OCI-LY1 (cell line): ENCODE data around the gene LRRC57.

Experiments used
- H2AFZ ChIP-seq: fragments of 200-600 bp; sonication (generic), shearing (Covaris generic); 2 replicates; pipeline ENCODE4 v1.6.0; 2014; ENCODE audit warnings: antibody characterized with exemption, mild to moderate bottlenecking, low read length
- H3F3A ChIP-seq: fragments of 200-600 bp; sonication (generic), shearing (Covaris generic); 2 replicates; pipeline ENCODE4 v1.6.0; 2014; ENCODE audit warnings: mild to moderate bottlenecking, antibody characterized with exemption, low read length, moderate library complexity; ENCODE audit not compliant: insufficient read depth
- H3K27ac ChIP-seq: fragments of 200-600 bp; sonication (generic); 2 replicates; pipeline ENCODE4 v1.5.1; 2014; ENCODE audit warnings: low read length, mixed run types, mild to moderate bottlenecking, low read depth; ENCODE audit not compliant: poor library complexity, severe bottlenecking
- H3K27me3 ChIP-seq: fragments of 200-600 bp; sonication (generic); 2 replicates; pipeline ENCODE4 v1.6.0; 2014; ENCODE audit warnings: antibody characterized with exemption, mild to moderate bottlenecking, low read length, moderate library complexity; ENCODE audit not compliant: insufficient read depth
- H3K36me3 ChIP-seq: fragments of 200-600 bp; sonication (generic); 2 replicates; pipeline ENCODE4 v1.6.1; 2014; ENCODE audit warnings: mild to moderate bottlenecking, antibody characterized with exemption, low read length, moderate library complexity, mixed read lengths; ENCODE audit not compliant: insufficient read depth
- H3K4me1 ChIP-seq: fragments of 200-600 bp; sonication (generic); 2 replicates; pipeline ENCODE4 v1.5.1; 2014; ENCODE audit warnings: mild to moderate bottlenecking, low read length, moderate library complexity; ENCODE audit not compliant: insufficient read depth, severe bottlenecking
- H3K4me2 ChIP-seq: fragments of 200-600 bp; sonication (generic), shearing (Covaris generic); 2 replicates; pipeline ENCODE4 v1.6.1; 2014; ENCODE audit warnings: low read length
- H3K4me3 ChIP-seq: fragments of 200-600 bp; sonication (generic); 2 replicates; pipeline ENCODE4 v1.5.1; 2014; ENCODE audit warnings: low read length, low read depth, mild to moderate bottlenecking, mixed read lengths; ENCODE audit not compliant: poor library complexity, severe bottlenecking
- H3K79me2 ChIP-seq: fragments of 200-600 bp; shearing (Covaris generic); 2 replicates; pipeline ENCODE4 v1.6.1; 2016; ENCODE audit warnings: mixed run types, low read length, mixed read lengths; ENCODE audit not compliant: insufficient read depth
- H3K9ac ChIP-seq: fragments of 200-600 bp; sonication (generic), shearing (Covaris generic); 2 replicates; pipeline ENCODE4 v1.6.1; 2014; ENCODE audit warnings: mild to moderate bottlenecking, low read length, mixed read lengths
- H3K9me2 ChIP-seq: fragments of 200-600 bp; sonication (generic), shearing (Covaris generic); 2 replicates; pipeline ENCODE4 v1.6.1; 2014; ENCODE audit warnings: low read depth, mild to moderate bottlenecking, low read length, mixed read lengths
- H3K9me3 ChIP-seq: fragments of 200-600 bp; shearing (Covaris generic); 2 replicates; pipeline ENCODE4 v1.6.1; 2014; ENCODE audit warnings: low read length, mixed read lengths
- H4K20me1 ChIP-seq: fragments of 200-600 bp; sonication (generic), shearing (Covaris generic); 2 replicates; pipeline ENCODE4 v1.6.0; 2016; ENCODE audit warnings: mild to moderate bottlenecking, low read length; ENCODE audit not compliant: insufficient read depth
- CTCF ChIP-seq: fragments of 200-600 bp; sonication (generic), shearing (Covaris generic); IDR thresholded peaks from 2 replicates; pipeline ENCODE4 v1.5.1; 2017; ENCODE audit warnings: mild to moderate bottlenecking, antibody characterized with exemption, low read length, moderate library complexity, mixed read lengths
- EZH2 ChIP-seq: fragments of 200-600 bp; sonication (generic), shearing (Covaris generic); IDR thresholded peaks from 2 replicates; pipeline ENCODE4 v1.8.0; 2017; ENCODE audit warnings: borderline replicate concordance, mixed run types, mild to moderate bottlenecking, antibody characterized with exemption, low read length, moderate library complexity, mixed read lengths

Gene LRRC57

GRCh38 chr15:42498212-42499068 lies 50.2 kb downstream of the LRRC57 start:
- TF ChIP-seq EZH2 (no peak), CTCF (no peak)
- Histone ChIP-seq H3F3A (peaks cover 11% of the 10 kb centered on the region; the same call in 1 of the 2 replicates), H3K4me1 (peaks cover 95% of the 10 kb centered on the region), H3K4me3 (peak overlapping the region; percentile 93), H3K27me3 (no peaks in the 10 kb centered on the region), H3K79me2 (peaks cover 11% of the 10 kb centered on the region; the same call in 1 of the 2 replicates), H3K9me2 (no peaks in the 10 kb centered on the region), H3K4me2 (peak overlapping the region; percentile 88), H3K9me3 (no peaks in the 10 kb centered on the region), H3K27ac (peak overlapping the region; percentile 91), H2AFZ (no peak overlapping the region), H3K36me3 (peaks cover 28% of the 10 kb centered on the region; the same call in 1 of the 2 replicates), H3K9ac (peak overlapping the region; percentile 14; the same call in 1 of the 2 replicates), H4K20me1 (no peaks in the 10 kb centered on the region)

GRCh38 chr15:42495361-42496212 lies 53.0 kb downstream of the LRRC57 start, which contains the start of gene SNAP23:
Gene SNAP23 (plus strand): TSS chr15:42495634. CDS start chr15:42511847, 16,213 bp downstream.
- H3K27ac ChIP-seq = peak within 1 kb of the TSS; percentile 91
- no peaks in the 10 kb centered on the region for H4K20me1 ChIP-seq
- peak within 1 kb of the TSS; percentile 88 for H3K4me2 ChIP-seq
- peaks cover 82% of the 10 kb centered on the region for H3K4me1 ChIP-seq
- peak within 1 kb of the TSS; percentile 93 for H3K4me3 ChIP-seq
- H3K79me2 ChIP-seq = peaks cover 5% of the 10 kb centered on the region
- H3K9me2 ChIP-seq = no peaks in the 10 kb centered on the region
- TF ChIP-seq CTCF (no peak), EZH2 (no peak)
- no peak within 1 kb of the TSS for H2AFZ ChIP-seq
- no peaks in the 10 kb centered on the region for H3K27me3 ChIP-seq
- peak within 1 kb of the TSS; percentile 88 for H3K9ac ChIP-seq
- H3K9me3 ChIP-seq = no peaks in the 10 kb centered on the region
- peaks cover 3% of the 10 kb centered on the region; the same call in 1 of the 2 replicates for H3F3A ChIP-seq
- H3K36me3 ChIP-seq = peaks cover 16% of the 10 kb centered on the region; the same call in 1 of the 2 replicates

GRCh38 chr15:42494998-42495360 lies 53.6 kb downstream of the LRRC57 start:
- TF ChIP-seq CTCF (no peak), EZH2 (no peak)
- peak overlapping the region; percentile 85 for H3K27ac ChIP-seq
- no peaks in the 10 kb centered on the region for H3K9me3 ChIP-seq
- no peaks in the 10 kb centered on the region for H3K27me3 ChIP-seq
- H3K4me3 ChIP-seq = peak overlapping the region; percentile 93
- H3K4me2 ChIP-seq = peak overlapping the region; percentile 88
- 0 out of 2 replicates have a peak, but pooled peaks cover 11% of the 10 kb centered on the region for H3K36me3 ChIP-seq
- H2AFZ ChIP-seq = no peak overlapping the region
- H3K4me1 ChIP-seq = peaks cover 76% of the 10 kb centered on the region
- peaks cover 3% of the 10 kb centered on the region; the same call in 1 of the 2 replicates for H3F3A ChIP-seq
- H3K79me2 ChIP-seq = peaks cover 11% of the 10 kb centered on the region
- peak overlapping the region; percentile 88 for H3K9ac ChIP-seq
- H4K20me1 ChIP-seq = no peaks in the 10 kb centered on the region
- H3K9me2 ChIP-seq = no peaks in the 10 kb centered on the region
